C4-2B (cell line): ENCODE measurements around the gene MCM3AP.

ENCODE experiments used
- H3K27ac ChIP-seq: fragments of 450-650 bp; 2 replicates; pipeline ENCODE4 v1.5.1; 2017
- CTCF ChIP-seq: fragments of 450-650 bp; conservative IDR thresholded peaks from 2 replicates; pipeline ENCODE4 v1.5.1; 2017; ENCODE audit warnings: mild to moderate bottlenecking
- ZFX ChIP-seq: fragments of 450-650 bp; IDR thresholded peaks from 2 replicates; pipeline ENCODE4 v1.6.1; 2017

Gene MCM3AP

GRCh38 chr21:46285761-46286647, 593 bp upstream of the MCM3AP start, which contains the start of gene YBEY:
Gene YBEY, plus strand, starts transcription at chr21:46286342. Its CDS starts 572 bp downstream, at chr21:46286914.
- H3K27ac ChIP-seq: peak within 1 kb of the TSS; percentile 99
- peak; percentile 97 for TF ChIP-seq ZFX
- TF ChIP-seq CTCF: no peak; the same call in 1 of the 2 replicates

GRCh38 chr21:46284733-46285132, 678 bp downstream of the MCM3AP start:
- peak overlapping the region; percentile 64; the same call in 1 of the 2 replicates for H3K27ac ChIP-seq
- TF ChIP-seq CTCF (no peak), ZFX (no peak)

GRCh38 chr21:46284077-46284644, 1.2 kb downstream of the MCM3AP start:
- TF ChIP-seq ZFX (no peak), CTCF (no peak)
- peak overlapping the region; percentile 64 for H3K27ac ChIP-seq

GRCh38 chr21:46274797-46275390, 10.5 kb downstream of the MCM3AP start:
- H3K27ac ChIP-seq: no peak overlapping the region
- TF ChIP-seq ZFX: no peak
- TF ChIP-seq CTCF: no peak

- H3K27ac ChIP-seq: no peak overlapping the region
These were observed 12.1 kb downstream of the MCM3AP start for GRCh38 chr21:46273341-46273740.

GRCh38 chr21:46269466-46269865, 15.9 kb downstream of the MCM3AP start:
- H3K27ac ChIP-seq: no peak overlapping the region
- no peak for TF ChIP-seq ZFX
- no peak for TF ChIP-seq CTCF

More at GRCh38 chr21:46273341-46273740, 12.1 kb downstream of the MCM3AP start:
- TF ChIP-seq CTCF (no peak), ZFX (no peak)

GRCh38 chr21:46268371-46268770, 17.0 kb downstream of the MCM3AP start:
- TF ChIP-seq CTCF (no peak), ZFX (no peak)
- no peak overlapping the region for H3K27ac ChIP-seq
